OCI-LY3 (cell line): ENCODE results near the gene CAMK1G.

Experiments used
- EZH2phosphoT487 ChIP-seq: fragments of 200-600 bp; shearing (Covaris generic); IDR thresholded peaks from 2 replicates; pipeline ENCODE4 v1.6.1; 2018; ENCODE audit warnings: antibody characterized with exemption, mixed run types, low read depth
- TF ChIP-seq, protein P1 (sequence below): fragments of 200-600, 300-600 bp; sonication (generic); IDR thresholded peaks from 2 replicates; pipeline ENCODE4 v1.5.1; 2014; ENCODE audit warnings: antibody characterized with exemption, low read length, low read depth

GRCh38 chr1:209662879-209663327 is 79.4 kb downstream of the CAMK1G start:
- TF ChIP-seq, protein P1, sequence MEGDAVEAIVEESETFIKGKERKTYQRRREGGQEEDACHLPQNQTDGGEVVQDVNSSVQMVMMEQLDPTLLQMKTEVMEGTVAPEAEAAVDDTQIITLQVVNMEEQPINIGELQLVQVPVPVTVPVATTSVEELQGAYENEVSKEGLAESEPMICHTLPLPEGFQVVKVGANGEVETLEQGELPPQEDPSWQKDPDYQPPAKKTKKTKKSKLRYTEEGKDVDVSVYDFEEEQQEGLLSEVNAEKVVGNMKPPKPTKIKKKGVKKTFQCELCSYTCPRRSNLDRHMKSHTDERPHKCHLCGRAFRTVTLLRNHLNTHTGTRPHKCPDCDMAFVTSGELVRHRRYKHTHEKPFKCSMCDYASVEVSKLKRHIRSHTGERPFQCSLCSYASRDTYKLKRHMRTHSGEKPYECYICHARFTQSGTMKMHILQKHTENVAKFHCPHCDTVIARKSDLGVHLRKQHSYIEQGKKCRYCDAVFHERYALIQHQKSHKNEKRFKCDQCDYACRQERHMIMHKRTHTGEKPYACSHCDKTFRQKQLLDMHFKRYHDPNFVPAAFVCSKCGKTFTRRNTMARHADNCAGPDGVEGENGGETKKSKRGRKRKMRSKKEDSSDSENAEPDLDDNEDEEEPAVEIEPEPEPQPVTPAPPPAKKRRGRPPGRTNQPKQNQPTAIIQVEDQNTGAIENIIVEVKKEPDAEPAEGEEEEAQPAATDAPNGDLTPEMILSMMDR, result no peak
- TF ChIP-seq EZH2phosphoT487, result no peak
